ENCODE measurements around the gene EPM2A. TPM values are rescaled to one million over a fixed set of nuclear protein-coding genes. Genes with fewer than 3 reads are reported as not detected.

EPM2A gene
- 2.2 TPM for polyA plus RNA-seq (2012; ENCODE audit: low read depth, missing spikeins)

DNA sequence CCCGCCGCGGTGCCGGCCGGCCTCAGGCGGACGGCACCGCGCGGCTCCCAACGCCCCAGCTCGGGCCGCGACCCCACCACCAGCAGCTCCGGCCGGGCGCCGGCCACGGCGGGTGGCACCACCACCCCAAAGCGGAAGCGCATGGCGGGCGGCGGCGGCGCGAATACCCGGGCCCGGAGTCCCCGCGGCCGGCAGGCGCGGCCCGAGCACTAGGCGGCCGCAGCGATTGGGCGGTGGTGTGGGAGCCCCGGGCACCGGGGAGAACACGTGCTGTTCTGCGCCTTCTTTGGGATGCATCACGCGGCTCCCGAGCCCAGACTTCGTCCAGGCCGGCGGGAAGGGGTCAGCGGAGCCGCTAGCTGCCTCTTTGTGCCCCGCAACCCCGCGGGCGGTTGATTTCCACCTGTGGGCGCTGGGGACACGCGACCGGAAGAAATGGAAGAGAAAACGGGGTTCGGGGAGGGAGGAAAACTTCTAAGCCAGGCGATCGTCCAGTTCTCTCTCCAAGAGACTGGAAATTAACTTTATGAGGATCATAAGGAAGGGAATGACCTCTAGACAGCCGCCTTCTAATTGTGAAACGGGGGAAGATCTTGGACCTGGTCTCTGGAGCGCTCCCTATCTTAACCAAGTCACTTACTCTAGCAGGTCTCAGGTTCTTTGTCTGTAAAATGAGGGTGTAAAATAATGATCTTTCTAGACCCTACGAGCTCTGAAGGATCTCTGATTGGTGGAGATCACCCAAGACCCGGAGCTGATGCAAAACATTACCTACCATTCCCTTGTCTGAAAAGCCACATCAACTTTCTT lies at the start of gene EPM2A:
TSS of gene EPM2A (minus strand) at position 165 of the 810 bp plus-strand sequence. CDS start at position 143, 22 bp downstream.
- peak; percentile 95 for FAIRE-seq
- peak; percentile 47 for DNase-seq (ENCODE audit: insufficient read length, low spot score)
- no peak for TF ChIP-seq PAX5 (IDR thresholded peaks at IDR 0.05; ENCODE audit: insufficient read depth, low read length, severe bottlenecking)
- TF ChIP-seq POLR2AphosphoS5 (IDR thresholded peaks at IDR 0.05; ENCODE audit: low read depth, low read length), result peak; percentile 84
- peak; percentile 93 for TF ChIP-seq POLR2A (IDR thresholded peaks at IDR 0.05; ENCODE audit: low read depth, low read length)
- peak; percentile 2; the same call in 1 of the 2 replicates for TF ChIP-seq TAF1 (IDR thresholded peaks at IDR 0.05; ENCODE audit: low read depth, low read length)
- no peak for TF ChIP-seq POU2F2 (IDR thresholded peaks at IDR 0.05; ENCODE audit: low read depth, low read length)
- TF ChIP-seq SPI1 (IDR thresholded peaks at IDR 0.05; ENCODE audit: low read depth, low read length), result no peak

DNA sequence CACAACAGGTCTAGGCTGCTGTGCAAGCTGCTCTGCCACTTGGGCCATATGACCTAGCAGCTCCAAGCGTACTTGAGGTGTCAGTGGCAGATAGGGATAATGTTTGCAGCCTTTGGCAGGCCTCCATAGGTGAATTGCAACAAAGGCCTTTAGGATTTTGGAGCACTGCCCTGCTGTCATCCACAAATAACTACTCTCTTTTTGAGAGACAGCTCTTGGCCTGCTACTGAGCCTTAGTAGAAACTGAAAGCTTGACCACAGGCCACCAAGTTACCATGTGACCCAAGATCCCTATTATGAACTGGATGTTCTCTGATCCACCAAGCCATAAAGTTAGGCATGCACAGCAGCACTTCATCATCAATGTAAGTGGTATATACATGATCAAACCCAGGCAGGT lies 49.4 kb upstream of the EPM2A start:
- FAIRE-seq (no peak), DNase-seq (ENCODE audit: insufficient read length, low spot score) (no peak)
- TF ChIP-seq POLR2A (IDR thresholded peaks at IDR 0.05; ENCODE audit: low read depth, low read length), result no peak
- no peak for TF ChIP-seq TAF1 (IDR thresholded peaks at IDR 0.05; ENCODE audit: low read depth, low read length)
- TF ChIP-seq SPI1 (IDR thresholded peaks at IDR 0.05; ENCODE audit: low read depth, low read length), result no peak

DNA sequence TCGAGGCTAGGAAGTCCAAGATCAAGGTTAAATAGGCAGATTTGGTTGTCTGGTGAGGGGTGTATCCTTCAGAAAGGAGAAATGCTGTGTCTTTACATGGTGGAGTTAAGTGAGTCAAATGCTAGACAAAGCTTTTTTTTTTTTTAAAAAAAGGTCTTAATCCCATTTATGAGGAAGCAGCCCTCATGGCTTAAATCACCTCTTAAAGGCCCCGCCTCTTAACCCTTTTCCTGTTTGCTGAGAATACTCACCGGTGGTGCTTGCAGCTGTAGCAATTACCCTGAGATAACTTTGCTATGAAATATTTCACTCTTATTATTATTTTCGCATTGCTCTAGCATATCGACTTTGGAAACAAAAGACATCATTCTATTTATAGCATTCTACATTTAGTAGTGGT lies 48.5 kb upstream of the EPM2A start:
- no peak for TF ChIP-seq SPI1 (IDR thresholded peaks at IDR 0.05; ENCODE audit: low read depth, low read length)
- TF ChIP-seq POU2F2 (IDR thresholded peaks at IDR 0.05; ENCODE audit: low read depth, low read length), result no peak
- no peak for TF ChIP-seq POLR2A (IDR thresholded peaks at IDR 0.05; ENCODE audit: low read depth, low read length)
- no peak for TF ChIP-seq PAX5 (IDR thresholded peaks at IDR 0.05; ENCODE audit: insufficient read depth, low read length, severe bottlenecking)
- TF ChIP-seq POLR2AphosphoS5 (IDR thresholded peaks at IDR 0.05; ENCODE audit: low read depth, low read length), result no peak
- no peak for TF ChIP-seq TAF1 (IDR thresholded peaks at IDR 0.05; ENCODE audit: low read depth, low read length)
- DNase-seq (ENCODE audit: insufficient read length, low spot score) (no peak), FAIRE-seq (no peak)

DNA sequence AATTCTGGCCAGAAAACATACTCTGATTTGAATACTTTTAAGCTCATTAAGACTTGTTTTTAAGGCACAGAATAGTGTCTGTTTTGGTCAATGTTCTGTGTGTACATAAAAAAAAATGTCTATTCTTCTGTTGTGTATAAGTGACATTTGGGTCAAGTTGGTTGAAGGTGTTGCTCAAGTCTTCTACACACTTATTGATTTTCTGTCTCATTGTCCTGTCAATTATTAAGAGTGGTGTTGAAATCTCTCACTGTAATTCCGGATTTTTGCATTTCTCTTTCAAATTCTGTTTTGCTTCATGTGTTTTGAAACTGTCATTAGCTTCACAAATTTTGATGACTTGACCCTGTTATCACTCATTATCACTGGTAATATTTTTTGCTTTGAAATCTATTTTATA lies 37.5 kb upstream of the EPM2A start:
- FAIRE-seq, result no peak

DNA sequence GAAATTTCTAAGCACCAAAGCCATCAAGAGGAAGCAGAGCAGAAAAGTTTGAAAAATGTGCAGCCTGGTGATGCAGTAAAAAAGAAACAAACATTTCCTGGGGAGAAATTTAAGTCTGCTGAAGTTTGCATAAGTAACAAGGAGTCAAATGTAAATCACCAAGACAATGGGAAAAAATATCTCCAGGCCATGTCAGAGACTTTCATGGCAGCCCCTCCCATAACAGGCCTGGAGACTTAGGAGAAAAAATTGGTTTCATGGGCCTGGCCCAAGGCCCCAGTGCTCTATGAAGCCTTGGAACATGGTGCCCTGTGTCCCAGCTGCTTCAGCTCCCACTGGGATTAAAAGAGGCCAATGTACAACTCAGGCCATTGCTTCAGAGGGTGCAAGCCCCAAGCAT lies 30.1 kb upstream of the EPM2A start:
- TF ChIP-seq TAF1 (IDR thresholded peaks at IDR 0.05; ENCODE audit: low read depth, low read length), result no peak
- no peak for TF ChIP-seq POLR2A (IDR thresholded peaks at IDR 0.05; ENCODE audit: low read depth, low read length)
- TF ChIP-seq POU2F2 (IDR thresholded peaks at IDR 0.05; ENCODE audit: low read depth, low read length), result no peak
- no peak for TF ChIP-seq POLR2AphosphoS5 (IDR thresholded peaks at IDR 0.05; ENCODE audit: low read depth, low read length)
- FAIRE-seq, result no peak
- DNase-seq (ENCODE audit: insufficient read length, low spot score), result no peak

More for the DNA sequence above, 37.5 kb upstream of the EPM2A start:
- no peak for TF ChIP-seq POLR2A (IDR thresholded peaks at IDR 0.05; ENCODE audit: low read depth, low read length)
- no peak for TF ChIP-seq TAF1 (IDR thresholded peaks at IDR 0.05; ENCODE audit: low read depth, low read length)
- no peak for TF ChIP-seq PAX5 (IDR thresholded peaks at IDR 0.05; ENCODE audit: insufficient read depth, low read length, severe bottlenecking)
- no peak for TF ChIP-seq POU2F2 (IDR thresholded peaks at IDR 0.05; ENCODE audit: low read depth, low read length)
- TF ChIP-seq SPI1 (IDR thresholded peaks at IDR 0.05; ENCODE audit: low read depth, low read length), result no peak
- TF ChIP-seq POLR2AphosphoS5 (IDR thresholded peaks at IDR 0.05; ENCODE audit: low read depth, low read length), result no peak
- DNase-seq (ENCODE audit: insufficient read length, low spot score), result no peak

DNA sequence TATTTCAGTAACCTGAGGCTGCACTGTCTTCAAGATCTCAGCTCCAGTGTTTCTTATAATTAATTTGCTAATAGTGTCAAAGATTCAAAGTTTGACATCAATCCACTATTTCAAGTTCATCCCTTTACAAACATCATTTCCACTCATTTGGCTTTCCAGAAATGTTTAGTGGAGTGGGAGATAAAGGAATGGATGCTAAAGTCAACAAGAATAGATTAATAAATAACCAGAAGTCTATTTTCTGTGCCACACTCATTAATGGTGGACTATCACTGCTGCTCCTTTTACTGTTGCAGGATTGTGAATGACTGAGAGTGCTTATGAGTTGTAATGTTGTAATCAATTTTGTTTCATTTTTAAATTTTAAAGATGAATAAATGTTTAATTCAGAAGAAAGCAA lies 28.4 kb upstream of the EPM2A start:
- TF ChIP-seq POLR2AphosphoS5 (IDR thresholded peaks at IDR 0.05; ENCODE audit: low read depth, low read length) (no peak), TAF1 (IDR thresholded peaks at IDR 0.05; ENCODE audit: low read depth, low read length) (no peak), POLR2A (IDR thresholded peaks at IDR 0.05; ENCODE audit: low read depth, low read length) (no peak), POU2F2 (IDR thresholded peaks at IDR 0.05; ENCODE audit: low read depth, low read length) (no peak), SPI1 (IDR thresholded peaks at IDR 0.05; ENCODE audit: low read depth, low read length) (no peak), PAX5 (IDR thresholded peaks at IDR 0.05; ENCODE audit: insufficient read depth, low read length, severe bottlenecking) (no peak)
- FAIRE-seq (no peak), DNase-seq (ENCODE audit: insufficient read length, low spot score) (no peak)

DNA sequence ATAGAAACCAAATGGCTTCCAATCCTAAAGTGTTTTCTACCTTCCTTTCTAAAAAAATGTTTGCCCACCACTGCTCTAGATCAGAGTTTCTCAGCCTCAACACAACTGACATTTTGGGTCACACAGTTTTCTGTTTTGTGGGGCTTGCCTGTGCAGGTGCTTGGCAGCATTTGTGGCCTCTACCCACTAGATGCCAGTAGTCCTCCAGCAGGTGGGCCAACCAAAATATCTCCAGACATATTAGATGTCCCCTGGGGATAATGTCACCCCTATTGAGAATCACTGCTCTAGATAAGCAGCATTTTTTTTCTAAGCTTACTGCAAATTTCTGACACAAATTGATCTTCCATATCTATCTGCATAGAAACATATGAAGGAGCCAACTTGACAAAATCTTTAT lies 26.3 kb upstream of the EPM2A start:
- TF ChIP-seq SPI1 (IDR thresholded peaks at IDR 0.05; ENCODE audit: low read depth, low read length), result no peak
- TF ChIP-seq POLR2A (IDR thresholded peaks at IDR 0.05; ENCODE audit: low read depth, low read length), result no peak
- TF ChIP-seq TAF1 (IDR thresholded peaks at IDR 0.05; ENCODE audit: low read depth, low read length), result no peak
- TF ChIP-seq POLR2AphosphoS5 (IDR thresholded peaks at IDR 0.05; ENCODE audit: low read depth, low read length), result no peak
- TF ChIP-seq POU2F2 (IDR thresholded peaks at IDR 0.05; ENCODE audit: low read depth, low read length), result no peak
- no peak for TF ChIP-seq PAX5 (IDR thresholded peaks at IDR 0.05; ENCODE audit: insufficient read depth, low read length, severe bottlenecking)
- DNase-seq (ENCODE audit: insufficient read length, low spot score) (no peak), FAIRE-seq (no peak)

DNA sequence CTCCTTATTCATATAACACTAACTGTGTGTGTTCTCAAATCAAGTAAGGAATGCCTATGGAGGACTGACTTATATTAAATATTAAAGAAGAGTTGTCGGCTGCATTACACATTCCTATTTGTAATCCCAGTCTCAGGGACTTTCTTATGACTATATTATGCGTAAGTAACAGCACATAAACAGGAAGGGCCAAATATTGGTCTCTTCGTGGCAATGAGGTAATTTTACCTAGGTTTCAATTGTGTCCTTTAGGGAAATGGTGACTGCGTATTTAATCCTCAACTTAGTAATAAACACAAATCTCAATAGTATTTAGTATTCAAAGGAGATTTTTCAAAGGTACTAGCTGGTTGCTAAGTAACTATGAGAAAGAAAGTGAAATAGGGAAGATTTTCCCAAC lies 22.8 kb upstream of the EPM2A start:
- no peak for FAIRE-seq

DNA sequence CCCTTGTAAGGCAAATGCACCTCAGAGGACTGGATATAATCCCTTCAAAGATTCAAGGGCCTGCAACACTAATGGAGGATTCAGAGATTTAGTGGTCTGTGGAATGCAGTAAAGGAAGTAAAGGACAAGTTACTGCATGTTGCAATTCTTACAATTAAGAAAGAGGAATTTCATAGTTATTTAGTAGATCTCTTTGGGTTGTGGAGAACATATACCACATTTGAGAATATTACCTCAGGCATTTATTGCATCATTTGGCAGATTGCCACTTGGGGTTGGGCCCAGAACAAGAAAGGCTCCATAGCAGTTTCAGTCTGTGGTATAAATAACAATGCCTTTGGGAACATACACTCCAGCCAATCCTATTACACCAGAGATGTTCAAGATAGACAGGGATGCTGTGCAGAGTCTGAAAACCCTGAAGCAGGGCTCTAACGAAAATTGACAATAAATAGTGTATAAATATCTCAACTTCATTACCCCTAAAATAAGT lies 20.9 kb upstream of the EPM2A start:
- no peak for TF ChIP-seq TAF1 (IDR thresholded peaks at IDR 0.05; ENCODE audit: low read depth, low read length)
- no peak for TF ChIP-seq SPI1 (IDR thresholded peaks at IDR 0.05; ENCODE audit: low read depth, low read length)
- no peak for TF ChIP-seq POLR2AphosphoS5 (IDR thresholded peaks at IDR 0.05; ENCODE audit: low read depth, low read length)
- TF ChIP-seq POLR2A (IDR thresholded peaks at IDR 0.05; ENCODE audit: low read depth, low read length), result no peak
- TF ChIP-seq POU2F2 (IDR thresholded peaks at IDR 0.05; ENCODE audit: low read depth, low read length), result no peak
- TF ChIP-seq PAX5 (IDR thresholded peaks at IDR 0.05; ENCODE audit: insufficient read depth, low read length, severe bottlenecking), result no peak
- no peak for FAIRE-seq
- no peak for DNase-seq (ENCODE audit: insufficient read length, low spot score)

More for the DNA sequence above, 22.8 kb upstream of the EPM2A start:
- TF ChIP-seq SPI1 (IDR thresholded peaks at IDR 0.05; ENCODE audit: low read depth, low read length) (no peak), PAX5 (IDR thresholded peaks at IDR 0.05; ENCODE audit: insufficient read depth, low read length, severe bottlenecking) (no peak), POLR2AphosphoS5 (IDR thresholded peaks at IDR 0.05; ENCODE audit: low read depth, low read length) (no peak), TAF1 (IDR thresholded peaks at IDR 0.05; ENCODE audit: low read depth, low read length) (no peak), POLR2A (IDR thresholded peaks at IDR 0.05; ENCODE audit: low read depth, low read length) (no peak), POU2F2 (IDR thresholded peaks at IDR 0.05; ENCODE audit: low read depth, low read length) (no peak)
- no peak for DNase-seq (ENCODE audit: insufficient read length, low spot score)

Measured in GM12891 (cell line).